HCT116 (cell line): ENCODE data around the gene FAM114A1. TPM values are rescaled to one million over a fixed set of nuclear protein-coding genes. Genes with fewer than 3 reads are reported as not detected.

Source experiments
- ATAC-seq: fragments of 200-7000 bp; cut with Tn5 transposase; 2 replicates; pipeline ENCODE4 v1.9.1; 2020; ENCODE audit warnings: mild to moderate bottlenecking, moderate library complexity
- BruUV-seq: library from RNA; stranded (reverse); fragments of 400-500 nt; replicated peaks from 2 replicates; lab custom pipeline; 2021; lab: Mats Ljungman, UMichigan
- CTCF ChIA-PET: fragments of 300-600 bp; sonication (Branson Sonifier 250); formaldehyde crosslinking; loops from one replicate; lab custom pipeline; 2021; ENCODE audit warnings: antibody characterized with exemption; lab: Charles Lee
- POLR2A ChIA-PET: fragments of 300-600, 350-600 bp; sonication (Branson Sonifier 250); formaldehyde crosslinking; loops from one replicate; lab custom pipeline; 2021; ENCODE audit warnings: antibody characterized with exemption; lab: Charles Lee
- RAD21 ChIA-PET, 2 experiments: fragments of 300-600 bp; sonication (Branson Sonifier 250); formaldehyde crosslinking; loops; one replicate each; lab custom pipeline; 2023; ENCODE audit warnings: low total read pairs in 2 of 2; ENCODE audit not compliant: uncharacterized antibody in 2 of 2, unreplicated experiment in 2 of 2, low non-redundant PET in 1 of 2; lab: Charles Lee
- DNase-seq: peaks from one replicate; pipeline ENCODE4 v3.0.0-alpha.2; 2010; ENCODE audit warnings: low read depth, low spot score
- H2AFZ ChIP-seq: fragments of 200-600 bp; shearing (Covaris generic), sonication (generic); 2 replicates; pipeline ENCODE4 v1.6.1; 2017; ENCODE audit warnings: low read depth, mixed run types, mixed read lengths, antibody characterized with exemption, low read length; ENCODE audit not compliant: poor library complexity, severe bottlenecking
- H3K27ac ChIP-seq: 2 replicates; pipeline ENCODE4 v1.5.1; 2012; ENCODE audit warnings: low read depth, low read length
- H3K27me3 ChIP-seq: fragments of 200-600 bp; sonication (generic); 2 replicates; pipeline ENCODE4 v1.6.1; 2016; ENCODE audit warnings: mixed run types, low read length, mixed read lengths; ENCODE audit not compliant: insufficient read depth
- H3K36me3 ChIP-seq, 2 experiments: fragments of 200-500 bp in 1 of 2; fragments of 200-600 bp in 1 of 2; sonication (Bioruptor generic) in 1 of 2; sonication (generic) in 1 of 2; 2 replicates each; pipeline versions ENCODE4 v1.5.1 to v1.6.1; 2014 to 2016; ENCODE audit warnings: low read length in 2 of 2, inconsistent platforms in 1 of 2, mixed read lengths in 1 of 2, mixed run types in 1 of 2; ENCODE audit not compliant: insufficient read depth in 2 of 2, control insufficient read depth in 1 of 2
- H3K4me1 ChIP-seq, 2 experiments: fragments of 200-600 bp in 1 of 2; sonication (generic) in 1 of 2; 2 replicates each; pipeline versions ENCODE4 v1.5.1 to v1.6.1; 2012 to 2017; ENCODE audit warnings: low read length in 2 of 2, inconsistent platforms in 1 of 2, mild to moderate bottlenecking in 1 of 2, mixed read lengths in 1 of 2, mixed run types in 1 of 2, moderate library complexity in 1 of 2; ENCODE audit not compliant: insufficient read depth in 2 of 2, control insufficient read depth in 1 of 2
- H3K4me2 ChIP-seq: fragments of 200-600 bp; sonication (generic); 2 replicates; pipeline ENCODE4 v1.6.1; 2017; ENCODE audit warnings: mixed run types, low read length, mixed read lengths
- H3K4me3 ChIP-seq, 2 experiments: fragments of 200-600 bp in 1 of 2; sonication (generic) in 1 of 2; replicated peaks in 1 of 2; 2 replicates each; pipeline ENCODE4 v1.5.1; 2011 to 2016; ENCODE audit warnings: low read length in 2 of 2, control low read depth in 1 of 2, low read depth in 1 of 2, mild to moderate bottlenecking in 1 of 2, mixed read lengths in 1 of 2, mixed run types in 1 of 2
- H3K79me2 ChIP-seq: fragments of 200-600 bp; sonication (generic); 2 replicates; pipeline ENCODE4 v1.6.1; 2017; ENCODE audit warnings: mild to moderate bottlenecking, mixed run types, low read length, moderate library complexity, mixed read lengths; ENCODE audit not compliant: insufficient read depth
- H3K9ac ChIP-seq: fragments of 200-600 bp; sonication (generic); 2 replicates; pipeline ENCODE4 v1.6.1; 2016; ENCODE audit warnings: low read length, mixed read lengths
- H3K9me2 ChIP-seq: fragments of 200-600 bp; sonication (generic), shearing (Covaris generic); 2 replicates; pipeline ENCODE4 v1.6.1; 2017; ENCODE audit warnings: mixed run types, mild to moderate bottlenecking, moderate library complexity; ENCODE audit not compliant: insufficient read depth
- H3K9me3 ChIP-seq, 2 experiments: fragments of 200-500 bp in 1 of 2; fragments of 200-600 bp in 1 of 2; sonication (Bioruptor generic) in 1 of 2; sonication (generic) in 1 of 2; 2 replicates each; pipeline ENCODE4 v1.6.1; 2014 to 2017; ENCODE audit warnings: low read length in 2 of 2, mixed read lengths in 2 of 2, inconsistent platforms in 1 of 2, low read depth in 1 of 2, mild to moderate bottlenecking in 1 of 2, mixed run types in 1 of 2, moderate library complexity in 1 of 2; ENCODE audit not compliant: control insufficient read depth in 1 of 2, insufficient read depth in 1 of 2
- H4K20me1 ChIP-seq: fragments of 200-600 bp; sonication (generic), shearing (Covaris generic); 2 replicates; pipeline ENCODE4 v1.6.1; 2017; ENCODE audit warnings: mixed run types, mild to moderate bottlenecking, moderate library complexity; ENCODE audit not compliant: insufficient read depth
- CBX3 ChIP-seq: IDR thresholded peaks from 2 replicates; pipeline ENCODE4 v1.6.1; 2012; ENCODE audit warnings: low read depth
- EGR1 ChIP-seq: IDR thresholded peaks from 2 replicates; pipeline ENCODE4 v1.6.1; 2012; ENCODE audit warnings: low read depth
- ELF1 ChIP-seq: IDR thresholded peaks from 2 replicates; pipeline ENCODE4 v1.6.1; 2012; ENCODE audit warnings: low read depth, borderline replicate concordance
- EZH2 ChIP-seq: fragments of 200-600 bp; sonication (generic); IDR thresholded peaks from 2 replicates; pipeline ENCODE4 v1.6.1; 2017; ENCODE audit warnings: antibody characterized with exemption, mixed run types
- FOSL1 ChIP-seq: IDR thresholded peaks from 2 replicates; pipeline ENCODE4 v1.6.1; 2012; ENCODE audit warnings: low read depth
- JUND ChIP-seq: IDR thresholded peaks from 2 replicates; pipeline ENCODE4 v1.6.1; 2012
- POLR2AphosphoS5 ChIP-seq: IDR thresholded peaks from 2 replicates; pipeline ENCODE4 v1.6.1; 2011; ENCODE audit warnings: mild to moderate bottlenecking, low read depth, low read length, moderate library complexity
- RAD21 ChIP-seq: IDR thresholded peaks from 2 replicates; pipeline ENCODE4 v1.6.1; 2012; ENCODE audit warnings: low read depth, mild to moderate bottlenecking
- SIN3A ChIP-seq: IDR thresholded peaks from 2 replicates; pipeline ENCODE4 v1.6.1; 2012; ENCODE audit warnings: low read depth
- SP1 ChIP-seq: IDR thresholded peaks from 2 replicates; pipeline ENCODE4 v1.6.1; 2012; ENCODE audit warnings: low read depth
- SRF ChIP-seq: IDR thresholded peaks from 2 replicates; pipeline ENCODE4 v1.6.1; 2012; ENCODE audit warnings: low read depth
- TCF7L2 ChIP-seq: IDR thresholded peaks from 2 replicates; pipeline ENCODE4 v1.7.0; 2011; ENCODE audit warnings: borderline replicate concordance, inconsistent platforms; ENCODE audit not compliant: insufficient read depth, insufficient read length; ENCODE audit errors: extremely low read depth
- YY1 ChIP-seq: IDR thresholded peaks from 2 replicates; pipeline ENCODE4 v1.6.1; 2011; ENCODE audit warnings: low read length, low read depth, moderate library complexity, mild to moderate bottlenecking; ENCODE audit not compliant: insufficient replicate concordance; ENCODE audit errors: extremely low read depth
- ZFX ChIP-seq: fragments of 450-650 bp; IDR thresholded peaks from 2 replicates; pipeline ENCODE4 v1.6.1; 2017
- ZNF274 ChIP-seq: fragments of 200-500 bp; sonication (Bioruptor generic); IDR thresholded peaks from 2 replicates; pipeline ENCODE4 v1.6.1; 2014; ENCODE audit warnings: mild to moderate bottlenecking, low read depth, low read length, inconsistent platforms
- intact Hi-C: fragments of 100-400 bp; cut with micrococcal nuclease; formaldehyde crosslinking; loops from 2 replicates; pipeline ENCODE4 v1.10.0; 2022
- total RNA-seq: library from RNA; stranded (reverse); gene quantifications from one replicate; pipeline ENCODE4 v1.2.1, GENCODE V29; 2021; ENCODE audit not compliant: unreplicated experiment
- TF ChIP-seq, protein P1 (sequence below): IDR thresholded peaks from 2 replicates; pipeline ENCODE4 v1.6.1; 2011; ENCODE audit warnings: mild to moderate bottlenecking, low read length, moderate library complexity; ENCODE audit not compliant: insufficient replicate concordance; ENCODE audit errors: extremely low read depth
- TF ChIP-seq, protein P2 (sequence below): IDR thresholded peaks from 2 replicates; pipeline ENCODE4 v1.6.1; 2012; ENCODE audit warnings: low read depth
- TF ChIP-seq, protein P3 (sequence below), 3 experiments: fragments of 200-600 bp in 1 of 3; sonication (generic) in 1 of 3; IDR thresholded peaks in 2 of 3; conservative IDR thresholded peaks in 1 of 3; 2 replicates each; pipeline ENCODE4 v1.5.1; 2012 to 2017; ENCODE audit warnings: low read depth in 2 of 3, low read length in 2 of 3, antibody characterized with exemption in 1 of 3, borderline replicate concordance in 1 of 3, control low read depth in 1 of 3, mild to moderate bottlenecking in 1 of 3, mixed read lengths in 1 of 3, mixed run types in 1 of 3, moderate library complexity in 1 of 3; ENCODE audit not compliant: insufficient read depth in 1 of 3
- TF ChIP-seq, protein P4 (sequence below): IDR thresholded peaks from 2 replicates; pipeline ENCODE4 v1.6.1; 2012
- TF ChIP-seq, protein P5 (sequence below): IDR thresholded peaks from 2 replicates; pipeline ENCODE4 v1.6.1; 2012

Gene FAM114A1
- total RNA-seq, 1 experiment from 2014 or later, result 35.6 TPM

DNA sequence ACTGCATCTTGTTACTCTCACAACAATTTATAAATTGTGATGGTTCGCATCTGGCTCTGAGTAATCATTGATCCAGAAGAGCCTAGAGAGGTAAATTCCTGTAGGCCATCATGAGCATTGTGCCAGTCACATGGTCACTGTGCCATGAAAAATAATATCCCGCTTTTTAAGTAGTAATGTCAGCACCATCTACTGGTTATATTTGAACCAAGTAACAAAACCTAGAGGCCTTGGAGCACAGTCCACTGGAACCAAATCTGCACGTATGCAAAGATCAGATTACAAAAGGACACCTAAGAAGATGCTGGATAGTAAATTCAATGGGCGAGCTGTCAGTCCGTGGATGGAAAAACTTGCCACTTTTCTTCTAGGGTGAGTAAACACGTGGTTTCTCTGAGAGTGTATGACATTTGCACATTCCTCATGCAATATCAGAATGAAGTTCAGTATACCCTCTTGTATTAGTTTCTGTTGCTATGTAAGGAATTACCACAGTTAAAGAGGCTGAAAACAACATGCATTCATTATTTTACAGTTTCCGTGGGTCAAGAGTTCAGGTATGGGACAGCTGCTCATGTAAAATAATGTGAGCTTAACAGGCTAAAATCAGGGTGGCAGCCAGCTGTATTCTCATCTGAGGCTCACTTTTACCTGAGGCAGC, 26.8 kb downstream of the FAM114A1 start:
- no peaks in the 10 kb centered on the region for H3K9me3 ChIP-seq
- TF ChIP-seq, protein P1, sequence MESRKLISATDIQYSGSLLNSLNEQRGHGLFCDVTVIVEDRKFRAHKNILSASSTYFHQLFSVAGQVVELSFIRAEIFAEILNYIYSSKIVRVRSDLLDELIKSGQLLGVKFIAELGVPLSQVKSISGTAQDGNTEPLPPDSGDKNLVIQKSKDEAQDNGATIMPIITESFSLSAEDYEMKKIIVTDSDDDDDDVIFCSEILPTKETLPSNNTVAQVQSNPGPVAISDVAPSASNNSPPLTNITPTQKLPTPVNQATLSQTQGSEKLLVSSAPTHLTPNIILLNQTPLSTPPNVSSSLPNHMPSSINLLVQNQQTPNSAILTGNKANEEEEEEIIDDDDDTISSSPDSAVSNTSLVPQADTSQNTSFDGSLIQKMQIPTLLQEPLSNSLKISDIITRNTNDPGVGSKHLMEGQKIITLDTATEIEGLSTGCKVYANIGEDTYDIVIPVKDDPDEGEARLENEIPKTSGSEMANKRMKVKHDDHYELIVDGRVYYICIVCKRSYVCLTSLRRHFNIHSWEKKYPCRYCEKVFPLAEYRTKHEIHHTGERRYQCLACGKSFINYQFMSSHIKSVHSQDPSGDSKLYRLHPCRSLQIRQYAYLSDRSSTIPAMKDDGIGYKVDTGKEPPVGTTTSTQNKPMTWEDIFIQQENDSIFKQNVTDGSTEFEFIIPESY, result no peak
- no peak for TF ChIP-seq YY1
- TF ChIP-seq ZFX, result no peak
- TF ChIP-seq JUND, result no peak
- no peak for TF ChIP-seq EZH2
- peak; percentile 41; the same call in 1 of the 2 replicates for TF ChIP-seq RAD21
- no peak for TF ChIP-seq FOSL1
- no peak for TF ChIP-seq TCF7L2
- TF ChIP-seq, protein P2, sequence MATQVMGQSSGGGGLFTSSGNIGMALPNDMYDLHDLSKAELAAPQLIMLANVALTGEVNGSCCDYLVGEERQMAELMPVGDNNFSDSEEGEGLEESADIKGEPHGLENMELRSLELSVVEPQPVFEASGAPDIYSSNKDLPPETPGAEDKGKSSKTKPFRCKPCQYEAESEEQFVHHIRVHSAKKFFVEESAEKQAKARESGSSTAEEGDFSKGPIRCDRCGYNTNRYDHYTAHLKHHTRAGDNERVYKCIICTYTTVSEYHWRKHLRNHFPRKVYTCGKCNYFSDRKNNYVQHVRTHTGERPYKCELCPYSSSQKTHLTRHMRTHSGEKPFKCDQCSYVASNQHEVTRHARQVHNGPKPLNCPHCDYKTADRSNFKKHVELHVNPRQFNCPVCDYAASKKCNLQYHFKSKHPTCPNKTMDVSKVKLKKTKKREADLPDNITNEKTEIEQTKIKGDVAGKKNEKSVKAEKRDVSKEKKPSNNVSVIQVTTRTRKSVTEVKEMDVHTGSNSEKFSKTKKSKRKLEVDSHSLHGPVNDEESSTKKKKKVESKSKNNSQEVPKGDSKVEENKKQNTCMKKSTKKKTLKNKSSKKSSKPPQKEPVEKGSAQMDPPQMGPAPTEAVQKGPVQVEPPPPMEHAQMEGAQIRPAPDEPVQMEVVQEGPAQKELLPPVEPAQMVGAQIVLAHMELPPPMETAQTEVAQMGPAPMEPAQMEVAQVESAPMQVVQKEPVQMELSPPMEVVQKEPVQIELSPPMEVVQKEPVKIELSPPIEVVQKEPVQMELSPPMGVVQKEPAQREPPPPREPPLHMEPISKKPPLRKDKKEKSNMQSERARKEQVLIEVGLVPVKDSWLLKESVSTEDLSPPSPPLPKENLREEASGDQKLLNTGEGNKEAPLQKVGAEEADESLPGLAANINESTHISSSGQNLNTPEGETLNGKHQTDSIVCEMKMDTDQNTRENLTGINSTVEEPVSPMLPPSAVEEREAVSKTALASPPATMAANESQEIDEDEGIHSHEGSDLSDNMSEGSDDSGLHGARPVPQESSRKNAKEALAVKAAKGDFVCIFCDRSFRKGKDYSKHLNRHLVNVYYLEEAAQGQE, result no peak
- TF ChIP-seq SIN3A, result no peak
- TF ChIP-seq EGR1, result no peak
- TF ChIP-seq ZNF274, result no peak
- no peak for TF ChIP-seq ELF1
- TF ChIP-seq SP1, result no peak
- TF ChIP-seq, protein P3, sequence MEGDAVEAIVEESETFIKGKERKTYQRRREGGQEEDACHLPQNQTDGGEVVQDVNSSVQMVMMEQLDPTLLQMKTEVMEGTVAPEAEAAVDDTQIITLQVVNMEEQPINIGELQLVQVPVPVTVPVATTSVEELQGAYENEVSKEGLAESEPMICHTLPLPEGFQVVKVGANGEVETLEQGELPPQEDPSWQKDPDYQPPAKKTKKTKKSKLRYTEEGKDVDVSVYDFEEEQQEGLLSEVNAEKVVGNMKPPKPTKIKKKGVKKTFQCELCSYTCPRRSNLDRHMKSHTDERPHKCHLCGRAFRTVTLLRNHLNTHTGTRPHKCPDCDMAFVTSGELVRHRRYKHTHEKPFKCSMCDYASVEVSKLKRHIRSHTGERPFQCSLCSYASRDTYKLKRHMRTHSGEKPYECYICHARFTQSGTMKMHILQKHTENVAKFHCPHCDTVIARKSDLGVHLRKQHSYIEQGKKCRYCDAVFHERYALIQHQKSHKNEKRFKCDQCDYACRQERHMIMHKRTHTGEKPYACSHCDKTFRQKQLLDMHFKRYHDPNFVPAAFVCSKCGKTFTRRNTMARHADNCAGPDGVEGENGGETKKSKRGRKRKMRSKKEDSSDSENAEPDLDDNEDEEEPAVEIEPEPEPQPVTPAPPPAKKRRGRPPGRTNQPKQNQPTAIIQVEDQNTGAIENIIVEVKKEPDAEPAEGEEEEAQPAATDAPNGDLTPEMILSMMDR (IDR thresholded peaks at IDR 0.05 in 2 of 3, conservative IDR thresholded peaks at IDR 0.05 in 1 of 3; ENCODE audit: borderline replicate concordance in 1 of 3, insufficient read depth in 1 of 3, low read depth in 2 of 3, low read length in 2 of 3), result 0 out of 6 replicates have a peak, but pooled peaks of 1 of the 3 experiments have one; percentile 19
- no peak for TF ChIP-seq POLR2AphosphoS5
- TF ChIP-seq, protein P4, sequence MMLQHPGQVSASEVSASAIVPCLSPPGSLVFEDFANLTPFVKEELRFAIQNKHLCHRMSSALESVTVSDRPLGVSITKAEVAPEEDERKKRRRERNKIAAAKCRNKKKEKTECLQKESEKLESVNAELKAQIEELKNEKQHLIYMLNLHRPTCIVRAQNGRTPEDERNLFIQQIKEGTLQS, result no peak
- TF ChIP-seq SRF, result no peak
- TF ChIP-seq CBX3, result no peak
- TF ChIP-seq, protein P5, sequence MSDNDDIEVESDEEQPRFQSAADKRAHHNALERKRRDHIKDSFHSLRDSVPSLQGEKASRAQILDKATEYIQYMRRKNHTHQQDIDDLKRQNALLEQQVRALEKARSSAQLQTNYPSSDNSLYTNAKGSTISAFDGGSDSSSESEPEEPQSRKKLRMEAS, result peak; percentile 40

More for the DNA sequence above, 26.8 kb downstream of the FAM114A1 start:
- no peak overlapping the region for H3K9ac ChIP-seq
- H3K9me2 ChIP-seq, result no peaks in the 10 kb centered on the region
- H3K27me3 ChIP-seq, result no peaks in the 10 kb centered on the region
- no peaks in the 10 kb centered on the region for H4K20me1 ChIP-seq
- ATAC-seq, result no peak
- intact Hi-C loops, result loop anchor here (5.0 kb wide), 1 partner anchor 137 kb away; no protein-coding TSS in a partner anchor
- no peak for DNase-seq
- 0 out of 4 replicates have a peak, but pooled peaks cover 0 to 7% of the 10 kb centered on the region in 2 experiments for H3K36me3 ChIP-seq
- no peak overlapping the region for H3K4me3 ChIP-seq
- no peaks in the 10 kb centered on the region for H3K79me2 ChIP-seq
- peaks cover 9 to 16% of the 10 kb centered on the region in 2 experiments for H3K4me1 ChIP-seq
- ChIA-PET POLR2A (no interaction called here), CTCF (no interaction called here), RAD21 (no interaction called here)
- H3K27ac ChIP-seq, result no peak overlapping the region
- no TSS peak for BruUV-seq
- H3K4me2 ChIP-seq, result no peak overlapping the region
- no peak overlapping the region for H2AFZ ChIP-seq
